HEK293T (cell line): ENCODE data around the gene ZNF8.

ENCODE experiments used
- ARNT ChIP-seq: fragments of 450-650 bp; IDR thresholded peaks from 2 replicates; pipeline ENCODE4 v1.6.1; 2017; ENCODE audit warnings: mild to moderate bottlenecking
- ELF4 ChIP-seq: fragments of 450-650 bp; IDR thresholded peaks from 2 replicates; pipeline ENCODE4 v1.6.1; 2017; ENCODE audit warnings: antibody characterized with exemption
- FOXA1 ChIP-seq: fragments of 450-650 bp; IDR thresholded peaks from 2 replicates; pipeline ENCODE4 v1.6.1; 2016; ENCODE audit warnings: mild to moderate bottlenecking
- FOXM1 ChIP-seq: fragments of 450-650 bp; IDR thresholded peaks from 2 replicates; pipeline ENCODE4 v1.6.1; 2017; ENCODE audit warnings: mild to moderate bottlenecking, borderline replicate concordance
- HDGF ChIP-seq: fragments of 450-650 bp; IDR thresholded peaks from 2 replicates; pipeline ENCODE4 v1.6.1; 2017; ENCODE audit warnings: antibody characterized with exemption, borderline replicate concordance
- NFRKB ChIP-seq: fragments of 450-650 bp; IDR thresholded peaks from 2 replicates; pipeline ENCODE4 v1.6.1; 2016; ENCODE audit warnings: mild to moderate bottlenecking, moderate library complexity
- SP1 ChIP-seq: fragments of 450-650 bp; IDR thresholded peaks from 2 replicates; pipeline ENCODE4 v1.6.1; 2017
- SUZ12 ChIP-seq: fragments of 450-650 bp; IDR thresholded peaks from 2 replicates; pipeline ENCODE4 v1.6.1; 2016; ENCODE audit warnings: mild to moderate bottlenecking

DNA sequence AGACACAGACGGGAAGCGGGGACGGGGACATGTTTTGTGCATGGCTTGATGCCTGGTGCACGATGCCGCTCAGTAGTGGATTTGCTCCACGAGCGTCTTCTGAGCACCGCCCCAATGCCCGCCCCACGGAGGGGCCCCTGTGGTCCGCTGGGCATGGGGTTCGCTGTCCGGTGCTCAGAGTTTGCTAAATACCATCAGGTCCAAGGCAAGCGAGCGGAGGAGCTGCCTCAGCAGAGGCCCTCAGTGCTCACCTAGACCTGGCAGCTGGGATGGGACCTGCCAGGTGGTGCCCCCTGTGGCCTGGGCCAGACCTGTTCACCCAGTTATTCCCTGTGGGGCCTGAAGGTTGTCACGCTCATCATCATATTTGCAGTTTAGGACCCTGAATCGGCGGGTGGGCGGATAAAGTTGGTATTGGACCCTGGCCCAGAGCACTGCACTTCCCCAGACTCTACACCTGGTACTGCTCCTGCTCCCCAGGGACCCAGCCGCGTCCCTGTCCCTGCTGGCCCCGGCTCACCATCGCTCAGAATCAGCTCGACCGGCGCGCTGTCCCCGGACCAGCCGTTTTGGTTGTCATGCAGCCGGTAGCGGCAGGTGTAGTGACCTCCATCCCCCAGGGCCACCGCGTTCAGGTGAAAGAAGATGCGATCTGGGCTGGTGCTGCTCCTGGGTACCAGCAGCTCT is 72.3 kb downstream of the ZNF8 start:
- TF ChIP-seq FOXM1 (no peak), ARNT (no peak), SUZ12 (no peak), SP1 (no peak), HDGF (no peak), ELF4 (no peak), FOXA1 (no peak), NFRKB (no peak)
